Superior temporal gyrus (tissue), 1 donor: ENCODE results near the gene TEF.
"Not testable (repeated sequence)": the region's sequence is repeated elsewhere in the genome, so short reads cannot be mapped to it uniquely, and the experiment has no call there.

Source experiments
- DNase-seq: peaks from one replicate; pipeline ENCODE4 v3.0.0-alpha.2; 2016; ENCODE audit errors: extremely low spot score

TEF gene

DNA sequence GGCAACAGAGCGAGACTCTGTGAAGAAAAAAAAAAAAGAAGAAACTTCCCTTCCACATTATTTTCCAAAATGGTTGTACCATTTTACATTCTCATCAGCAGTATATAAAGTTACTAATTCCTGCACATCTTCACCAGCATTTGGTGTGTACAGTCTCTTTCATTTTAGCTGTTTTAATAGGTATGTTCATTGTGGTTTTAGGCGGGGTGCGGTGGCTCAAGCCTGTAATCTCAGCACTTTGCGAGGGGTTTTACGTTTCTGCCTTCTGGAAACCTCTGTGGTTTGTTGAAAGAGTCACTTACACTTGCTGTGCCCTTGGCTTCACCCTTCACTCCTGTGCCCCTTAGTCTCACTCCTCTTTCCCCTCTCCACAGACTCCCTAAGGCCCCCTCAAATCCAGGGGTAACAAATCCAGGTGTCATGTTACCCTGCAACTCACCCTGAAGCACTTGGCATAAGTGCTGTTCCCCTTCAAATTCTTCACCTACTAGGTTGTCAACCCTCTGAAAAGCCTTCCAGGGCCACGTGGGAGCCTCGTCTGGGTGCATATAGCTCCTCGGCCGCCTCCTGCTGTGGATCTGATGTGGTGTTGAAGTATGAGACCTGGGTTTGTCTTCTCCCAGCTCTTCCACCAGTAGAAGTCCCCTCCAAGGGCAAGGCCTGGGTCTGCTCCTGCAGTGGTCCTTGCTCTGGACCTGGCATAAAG, 44.1 kb downstream of the TEF start:
- DNase-seq = no peak

GRCh38 chr22:41429232-41429950, 47.6 kb downstream of the TEF start:
- DNase-seq = peak; percentile 18

- no peak for DNase-seq
Observed at GRCh38 chr22:41429951-41430332, 48.2 kb downstream of the TEF start.

GRCh38 chr22:41431656-41432055, 49.9 kb downstream of the TEF start:
- DNase-seq = no peak

DNA sequence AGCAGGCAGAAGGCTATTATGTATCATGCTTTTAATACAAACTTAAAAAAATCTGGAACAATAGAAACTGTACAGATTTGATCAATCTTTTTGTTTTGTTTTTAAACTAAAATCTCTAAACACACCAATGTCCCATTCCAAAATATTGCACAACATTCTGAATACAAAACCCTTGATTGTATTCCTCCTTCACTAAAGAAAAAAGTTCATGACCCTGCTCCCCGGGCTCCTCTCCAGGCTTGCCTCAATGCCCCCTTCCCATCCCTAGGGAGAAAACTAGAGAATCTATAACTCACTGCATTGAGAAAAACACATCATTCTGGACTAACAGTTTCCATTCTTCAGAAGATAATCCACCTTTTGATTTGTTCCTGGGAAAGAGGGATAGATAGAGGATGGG, 51.7 kb downstream of the TEF start:
- not testable (repeated sequence) for DNase-seq

DNA sequence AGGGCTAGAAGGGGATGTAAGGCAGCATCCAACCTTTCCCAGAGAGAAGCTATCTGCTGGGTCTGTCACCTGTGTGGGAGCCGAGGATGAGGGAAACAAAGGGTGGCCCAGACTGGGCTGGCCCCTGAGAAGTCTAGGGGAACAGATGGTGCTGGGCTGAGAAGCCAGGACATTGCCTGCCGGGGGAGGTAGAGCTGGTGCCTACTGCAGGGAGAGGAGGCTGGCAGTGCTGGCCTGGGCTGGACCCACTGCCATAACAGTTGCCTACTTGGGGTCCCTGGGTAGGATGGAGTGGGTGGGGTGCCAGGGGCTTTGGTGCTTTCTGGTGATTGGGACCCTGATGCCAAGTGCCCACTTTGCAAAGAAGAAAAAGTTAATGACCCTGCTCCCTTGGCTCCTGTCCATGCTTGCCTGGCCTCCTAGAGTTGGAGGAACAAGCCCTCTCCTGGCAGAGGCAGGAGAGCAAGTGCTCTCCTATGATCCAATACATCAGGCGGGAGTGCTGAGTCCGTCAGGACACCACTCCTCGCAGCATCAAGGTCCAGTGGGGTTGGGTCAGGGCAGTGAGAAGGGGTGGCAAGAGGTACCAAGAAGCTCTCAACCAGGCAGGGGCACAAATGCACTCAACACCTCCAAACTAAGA, 52.7 kb downstream of the TEF start:
- not testable (repeated sequence) for DNase-seq

DNA sequence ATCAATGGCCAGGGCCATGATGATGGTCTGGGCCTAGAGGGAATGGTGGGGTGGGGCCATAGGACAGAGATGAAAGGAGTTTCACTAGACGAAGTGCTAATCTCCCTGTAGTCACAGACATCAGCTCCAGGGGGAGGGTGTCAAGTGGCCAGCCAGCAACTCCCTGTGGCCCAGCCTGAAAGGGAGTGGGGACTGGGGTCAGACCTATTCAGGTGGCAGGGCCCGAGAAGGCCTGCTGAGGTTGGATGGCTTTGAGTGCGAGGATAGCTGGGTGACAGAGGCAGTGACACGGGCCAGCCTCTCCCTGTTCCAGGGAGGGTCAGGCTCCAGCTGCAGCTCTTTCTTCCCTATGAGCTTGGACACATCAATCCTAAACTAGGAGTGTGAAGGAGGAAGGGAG, 53.8 kb downstream of the TEF start:
- DNase-seq = no peak

DNA sequence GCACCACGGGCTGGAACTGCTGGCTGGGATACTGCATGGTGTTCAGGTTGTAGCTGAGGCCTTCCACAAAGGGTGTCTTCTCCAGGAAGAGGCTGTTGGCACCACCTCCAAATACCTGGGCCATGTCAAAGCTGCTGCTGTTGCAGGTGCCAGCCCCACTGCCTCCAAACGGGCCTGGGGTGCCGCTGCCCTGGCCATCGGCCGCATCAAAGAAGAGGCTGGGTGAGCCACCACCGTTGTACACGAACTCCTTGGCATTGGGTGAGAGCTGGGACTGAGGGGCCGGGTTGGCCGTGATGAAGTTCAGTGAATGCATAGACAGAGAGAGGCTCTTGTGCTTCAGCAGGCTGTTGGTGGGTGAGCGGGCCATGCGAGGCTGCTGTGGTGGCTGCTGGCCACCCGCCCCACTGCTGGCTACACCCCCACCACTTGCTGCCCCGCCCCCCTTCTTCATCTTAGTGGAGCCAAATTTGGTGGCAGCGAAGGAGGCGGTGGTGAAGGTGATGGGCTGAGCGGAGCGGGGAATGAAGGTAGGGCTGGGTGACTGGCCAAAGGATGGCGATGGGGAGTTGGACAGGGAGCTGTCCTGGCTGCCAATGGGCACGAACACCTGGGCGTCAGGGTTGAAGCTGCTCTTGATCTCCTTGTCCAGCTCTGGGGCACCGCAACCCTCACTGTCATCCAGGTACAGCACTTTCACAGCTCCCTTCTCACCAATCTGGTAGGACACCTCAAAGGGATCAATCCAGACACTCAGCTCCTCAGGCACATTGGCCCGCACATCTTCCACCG, 54.8 kb downstream of the TEF start:
- peak; percentile 9 for DNase-seq

- no peak for DNase-seq
Observed at GRCh38 chr22:41437198-41437597, 55.5 kb downstream of the TEF start.

- not testable (repeated sequence) for DNase-seq
Observed at GRCh38 chr22:41440511-41440910, 58.8 kb downstream of the TEF start.

GRCh38 chr22:41442240-41442792, 60.6 kb downstream of the TEF start:
- peak; percentile 59 for DNase-seq

GRCh38 chr22:41444360-41445128, 62.8 kb downstream of the TEF start:
- DNase-seq = peak; percentile 91

DNA sequence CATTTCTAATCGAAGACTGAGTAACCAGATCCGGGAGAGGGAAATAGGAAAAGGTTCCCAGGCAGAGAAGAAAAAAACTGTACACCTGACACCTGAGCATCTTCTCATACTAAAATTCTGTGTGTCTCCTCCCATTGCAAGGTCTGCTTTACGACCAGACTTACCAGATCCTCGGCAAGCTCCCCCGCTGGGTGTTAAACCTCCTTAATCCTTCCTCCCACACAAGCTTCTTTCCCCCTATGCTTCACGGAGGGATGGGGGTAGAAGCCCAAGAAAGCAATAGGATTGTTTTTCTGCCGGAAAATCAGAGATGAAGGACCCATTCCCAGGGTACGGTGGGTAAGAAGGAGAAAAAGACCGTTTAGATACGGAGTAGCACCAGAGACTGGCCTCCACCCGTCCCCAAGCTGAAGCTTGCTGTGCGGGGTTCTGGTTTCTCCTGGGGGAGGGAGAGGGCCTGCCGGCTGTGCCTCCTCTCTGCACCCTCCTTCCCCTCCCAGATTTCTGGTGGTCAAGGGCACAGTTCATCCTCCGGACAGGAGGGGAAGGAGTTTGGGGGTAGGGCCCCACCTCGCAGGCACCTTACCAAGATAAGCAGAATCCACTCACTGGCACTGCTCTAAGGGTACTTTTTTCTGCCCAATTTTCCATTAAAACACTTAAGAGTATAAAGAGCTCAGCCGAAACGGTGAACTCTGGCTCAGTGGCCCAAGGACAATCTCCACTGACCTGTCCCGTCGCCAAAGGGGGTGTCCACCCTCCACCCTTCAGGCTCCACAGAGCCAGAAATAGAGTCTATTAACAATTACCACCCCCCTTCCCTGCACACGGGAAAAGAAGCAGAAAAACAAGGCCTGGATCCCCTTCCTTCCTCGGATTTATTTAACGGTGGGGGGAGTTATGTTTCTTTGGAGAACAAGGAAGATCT, 63.7 kb downstream of the TEF start:
- peak; percentile 62 for DNase-seq

DNA sequence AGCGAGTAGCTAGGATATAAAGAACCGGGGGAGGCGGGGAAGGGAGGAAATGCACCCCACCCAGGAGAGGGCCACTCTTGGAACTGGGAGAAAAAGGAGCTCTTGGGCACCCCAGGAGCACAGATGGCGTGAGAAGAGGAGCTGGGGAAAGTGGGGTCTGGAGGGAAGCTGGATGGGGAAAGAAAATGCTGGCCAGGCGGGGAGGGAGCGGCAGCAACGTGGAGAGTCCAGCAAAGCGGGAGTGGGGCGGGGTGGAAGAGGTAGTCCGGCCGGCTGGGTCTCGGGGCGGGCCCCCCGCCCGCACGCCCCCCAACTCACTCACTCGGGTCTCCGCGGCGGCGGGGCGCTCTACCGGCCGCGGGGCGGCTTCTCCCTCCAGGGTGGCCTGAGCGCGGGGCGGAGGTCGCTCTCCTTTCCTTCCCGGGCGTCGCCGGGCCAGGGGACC, 64.3 kb downstream of the TEF start:
- no peak for DNase-seq

DNA sequence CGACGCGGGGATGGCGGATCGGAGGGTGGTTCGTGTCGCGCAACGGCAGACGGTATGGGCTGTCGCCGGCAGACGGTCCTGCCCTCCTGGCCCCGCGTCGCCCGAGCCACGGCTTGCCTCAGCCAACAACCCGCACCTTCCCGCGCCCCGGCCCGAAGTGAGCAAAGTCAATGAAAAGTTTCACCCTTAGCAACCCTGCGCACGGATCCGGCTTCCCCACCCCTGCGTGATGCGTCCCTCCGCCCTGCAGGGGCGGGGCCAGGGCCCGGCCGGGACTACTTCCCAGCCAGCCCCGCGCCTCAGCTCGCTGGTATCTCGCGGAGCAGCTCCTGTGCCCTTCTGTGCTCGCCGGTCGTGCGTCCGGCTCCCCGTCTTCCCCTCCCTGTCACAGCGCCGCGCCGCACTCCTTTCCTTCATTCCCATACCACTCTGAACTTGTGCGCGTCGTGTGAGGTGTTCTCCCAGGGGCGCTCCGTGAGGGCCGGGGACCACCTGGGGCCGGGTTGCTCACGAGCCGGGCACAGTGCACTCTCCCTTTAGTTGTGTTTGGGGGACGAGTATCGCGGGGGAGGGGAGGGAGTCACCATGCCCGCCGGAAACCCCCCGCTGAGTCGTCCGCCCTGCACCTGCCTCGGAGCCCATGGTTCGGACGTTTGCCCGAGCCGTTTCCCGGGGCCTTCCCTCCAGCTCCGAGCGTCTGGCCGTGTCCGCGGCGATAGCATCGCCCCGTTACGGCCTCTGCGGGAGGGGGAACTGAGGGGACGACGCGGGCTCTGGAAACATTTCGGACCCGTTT, 65.1 kb downstream of the TEF start, which contains the start of gene TOB2:
Gene TOB2, minus strand, starts transcription at position 163 of the 796 bp plus-strand sequence. CDS start 9,456 bp downstream, outside the sequence.
- DNase-seq = peak; percentile 97

- DNase-seq = peak; percentile 78
Observed at GRCh38 chr22:41447435-41448188, 65.9 kb downstream of the TEF start.

- peak; percentile 100 for DNase-seq
Observed at GRCh38 chr22:41448189-41448808, 66.6 kb downstream of the TEF start.
